Caki2 (cell line): ENCODE results near the gene CSH1. TPM values are rescaled to one million over a fixed set of nuclear protein-coding genes. Genes with fewer than 3 reads are reported as not detected.

Experiments
- DNase-seq: peaks from one replicate; pipeline ENCODE4 v3.0.0-alpha.2; 2015; ENCODE audit warnings: low read depth
- in situ Hi-C: cut with HindIII; loops from 2 replicates; pipeline ENCODE4 v1.10.0; 2016; ENCODE audit warnings: low sequenced_read_pairs, low pct_unique_long_range_greater_than_20kb, mixed read lengths
- total RNA-seq: library from RNA; depleted of rRNA; stranded (reverse); fragments of >200 nt; shearing (Covaris generic); gene quantifications from 2 replicates; pipeline ENCODE4 v1.2.3, GENCODE V29; 2014; ENCODE audit warnings: low replicate concordance; rRNA removed

CSH1 gene
- total RNA-seq, 1 experiment from 2014 or later = not detected

GRCh38 chr17:63845509-63845908 lies 50.9 kb downstream of the CSH1 start:
- DNase-seq = no peak
- in situ Hi-C loops = no loop called here

Other genes starting within 250 kb of the CSH1 start
- 5.5 and 6.7 TPM in 2 replicates for gene LIMD2, start 196.4 kb downstream of the CSH1 start, total RNA-seq
- 14.7 and 17.5 TPM in 2 replicates for gene STRADA, start 154.8 kb downstream of the CSH1 start, total RNA-seq
- 35.5 and 37.9 TPM in 2 replicates for gene CCDC47, start 123.0 kb downstream of the CSH1 start, total RNA-seq
- gene DDX42, start 122.4 kb downstream of the CSH1 start, total RNA-seq = 18.5 and 23.7 TPM in 2 replicates
- 108 and 120 TPM in 2 replicates for gene PSMC5, start 69.1 kb downstream of the CSH1 start, total RNA-seq
- 49.4 and 83.9 TPM in 2 replicates for gene FTSJ3, start 68.9 kb downstream of the CSH1 start, total RNA-seq
- 125 and 162 TPM in 2 replicates for gene SMARCD2, start 53.9 kb downstream of the CSH1 start, total RNA-seq
- gene CSH2, start 22.9 kb downstream of the CSH1 start, total RNA-seq = not detected in 2 replicates
- not detected in 2 replicates for gene GH2, start 14.6 kb downstream of the CSH1 start, total RNA-seq
- gene CSHL1, start 14.7 kb upstream of the CSH1 start, total RNA-seq = not detected in 2 replicates
- gene GH1, start 22.3 kb upstream of the CSH1 start, total RNA-seq = not detected in 2 replicates
- not detected in 2 replicates for gene CD79B, start 35.8 kb upstream of the CSH1 start, total RNA-seq
- gene SCN4A, start 76.3 kb upstream of the CSH1 start, total RNA-seq = 0.37 and 0.38 TPM in 2 replicates
- gene PRR29, start 101.8 kb upstream of the CSH1 start, total RNA-seq = 1.1 and 3.9 TPM in 2 replicates
- gene ICAM2, start 124.1 kb upstream of the CSH1 start, total RNA-seq = not detected in 2 replicates
- gene ERN1, start 233.6 kb upstream of the CSH1 start, total RNA-seq = 0.46 and 1.2 TPM in 2 replicates